ENCODE measurements around the gene THEMIS. TPM values are rescaled to one million over a fixed set of nuclear protein-coding genes. Genes with fewer than 3 reads are reported as not detected.

THEMIS gene
- total and polyA plus RNA-seq, 2 experiments from 2014 or later, result not detected

DNA sequence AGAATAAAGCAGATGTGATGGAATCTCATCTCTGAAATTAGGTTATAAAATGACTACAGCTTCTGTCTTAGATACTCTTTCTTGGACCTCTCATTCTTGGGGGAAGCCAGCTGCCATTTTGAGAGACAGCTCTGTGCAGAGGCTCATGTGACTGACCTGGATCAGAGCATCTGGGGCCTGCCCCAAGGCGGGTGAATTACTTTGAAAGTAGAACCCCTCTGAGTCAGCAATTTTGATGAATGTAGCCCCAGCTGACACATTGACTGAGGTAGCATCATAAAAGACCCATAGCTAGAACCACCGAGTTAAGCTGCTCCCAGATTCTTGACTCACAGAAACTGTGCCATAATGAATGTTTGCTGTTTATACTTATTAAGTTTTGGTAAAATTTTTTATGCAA, 124.5 kb downstream of the THEMIS start:
- TF ChIP-seq, protein P1, sequence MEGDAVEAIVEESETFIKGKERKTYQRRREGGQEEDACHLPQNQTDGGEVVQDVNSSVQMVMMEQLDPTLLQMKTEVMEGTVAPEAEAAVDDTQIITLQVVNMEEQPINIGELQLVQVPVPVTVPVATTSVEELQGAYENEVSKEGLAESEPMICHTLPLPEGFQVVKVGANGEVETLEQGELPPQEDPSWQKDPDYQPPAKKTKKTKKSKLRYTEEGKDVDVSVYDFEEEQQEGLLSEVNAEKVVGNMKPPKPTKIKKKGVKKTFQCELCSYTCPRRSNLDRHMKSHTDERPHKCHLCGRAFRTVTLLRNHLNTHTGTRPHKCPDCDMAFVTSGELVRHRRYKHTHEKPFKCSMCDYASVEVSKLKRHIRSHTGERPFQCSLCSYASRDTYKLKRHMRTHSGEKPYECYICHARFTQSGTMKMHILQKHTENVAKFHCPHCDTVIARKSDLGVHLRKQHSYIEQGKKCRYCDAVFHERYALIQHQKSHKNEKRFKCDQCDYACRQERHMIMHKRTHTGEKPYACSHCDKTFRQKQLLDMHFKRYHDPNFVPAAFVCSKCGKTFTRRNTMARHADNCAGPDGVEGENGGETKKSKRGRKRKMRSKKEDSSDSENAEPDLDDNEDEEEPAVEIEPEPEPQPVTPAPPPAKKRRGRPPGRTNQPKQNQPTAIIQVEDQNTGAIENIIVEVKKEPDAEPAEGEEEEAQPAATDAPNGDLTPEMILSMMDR (IDR thresholded peaks at IDR 0.05; ENCODE audit: poor library complexity), result no peak
- TF ChIP-seq EZH2 (IDR thresholded peaks at IDR 0.05; ENCODE audit: borderline replicate concordance), result no peak
- no peak for TF ChIP-seq EZH2phosphoT487 (IDR thresholded peaks at IDR 0.05; ENCODE audit: low read depth, severe bottlenecking, unreplicated experiment)
- H2AFZ ChIP-seq, result no peak overlapping the region
- WGBS (ENCODE audit: low lambda C conversion rate, missing lambda C conversion rate), result 80% methylated on average over 2 of the region's 2 CpGs
- no peaks in the 10 kb centered on the region for H3K36me3 ChIP-seq (replicated peaks; ENCODE audit: insufficient read depth, low read depth)
- H3K4me3 ChIP-seq, result no peak overlapping the region
- no peak overlapping the region for H3K4me2 ChIP-seq
- DNase-seq (ENCODE audit: low spot score), result no peak
- no peaks in the 10 kb centered on the region for H3K79me2 ChIP-seq
- no peaks in the 10 kb centered on the region for H3K9me3 ChIP-seq (ENCODE audit: low read depth)
- no peak overlapping the region for H3K27ac ChIP-seq
- H3K9me2 ChIP-seq (replicated peaks; ENCODE audit: insufficient read depth), result no peaks in the 10 kb centered on the region
- H4K20me1 ChIP-seq (ENCODE audit: insufficient read depth, poor library complexity, severe bottlenecking), result no peaks in the 10 kb centered on the region
- no peaks in the 10 kb centered on the region for H3K27me3 ChIP-seq
- no peaks in the 10 kb centered on the region for H3K4me1 ChIP-seq (ENCODE audit: insufficient read depth)

DNA sequence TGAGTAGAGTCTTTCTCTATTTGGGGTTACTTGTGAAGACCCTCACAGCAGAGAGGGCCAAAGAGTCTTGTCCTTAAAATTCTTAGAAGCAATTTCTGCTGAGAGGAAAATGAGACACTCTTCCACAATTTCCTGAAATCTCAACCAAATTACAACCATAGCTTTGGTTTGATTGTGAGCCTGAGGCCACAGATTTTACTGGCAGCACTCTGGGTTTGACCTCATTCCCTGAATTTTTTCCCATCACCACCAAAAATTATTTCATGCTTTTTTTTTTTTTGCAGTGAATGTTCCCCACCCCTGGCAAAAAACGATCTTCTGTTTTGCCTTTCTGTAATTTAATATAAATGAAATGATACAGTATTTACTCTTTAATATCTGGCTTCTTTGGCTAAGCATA, 125.5 kb downstream of the THEMIS start:
- no peak overlapping the region for H3K4me3 ChIP-seq
- H4K20me1 ChIP-seq (ENCODE audit: insufficient read depth, poor library complexity, severe bottlenecking), result no peaks in the 10 kb centered on the region
- H3K9me2 ChIP-seq (replicated peaks; ENCODE audit: insufficient read depth), result no peaks in the 10 kb centered on the region
- H3K27ac ChIP-seq, result no peak overlapping the region
- H3K27me3 ChIP-seq, result no peaks in the 10 kb centered on the region
- H3K79me2 ChIP-seq, result no peaks in the 10 kb centered on the region
- DNase-seq (ENCODE audit: low spot score), result no peak
- H3K36me3 ChIP-seq (replicated peaks; ENCODE audit: insufficient read depth, low read depth), result no peaks in the 10 kb centered on the region
- no peak overlapping the region for H3K4me2 ChIP-seq
- H3K4me1 ChIP-seq (ENCODE audit: insufficient read depth), result no peaks in the 10 kb centered on the region
- H2AFZ ChIP-seq, result no peak overlapping the region
- H3K9me3 ChIP-seq (ENCODE audit: low read depth), result no peaks in the 10 kb centered on the region
- WGBS (ENCODE audit: low lambda C conversion rate, missing lambda C conversion rate), result 74% methylated on average over 1 of the region's 1 CpG
- TF ChIP-seq EZH2phosphoT487 (IDR thresholded peaks at IDR 0.05; ENCODE audit: low read depth, severe bottlenecking, unreplicated experiment) (no peak), EZH2 (IDR thresholded peaks at IDR 0.05; ENCODE audit: borderline replicate concordance) (no peak)
- TF ChIP-seq, protein P1 (IDR thresholded peaks at IDR 0.05; ENCODE audit: poor library complexity), result no peak

DNA sequence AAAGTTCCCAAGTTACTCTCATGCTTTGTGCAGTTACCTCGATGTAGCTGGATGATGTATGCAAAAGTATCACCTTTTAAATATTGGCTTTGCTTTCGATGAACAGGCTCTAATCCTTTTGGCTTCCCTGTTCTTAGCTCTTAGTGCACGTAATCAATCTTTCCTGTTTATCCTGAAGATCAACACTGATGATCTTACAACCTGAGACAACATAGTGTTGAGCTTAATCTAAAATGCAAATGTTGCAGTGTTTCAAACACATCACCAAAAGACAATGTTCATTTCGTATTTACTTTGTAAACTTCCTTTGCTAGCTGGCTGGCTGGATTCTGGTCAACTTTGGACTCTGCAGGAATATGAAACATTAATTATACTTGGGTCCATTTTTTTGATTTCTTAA, 132.1 kb downstream of the THEMIS start:
- no peaks in the 10 kb centered on the region for H3K9me2 ChIP-seq (replicated peaks; ENCODE audit: insufficient read depth)
- H3K27ac ChIP-seq, result no peak overlapping the region
- no peaks in the 10 kb centered on the region for H3K27me3 ChIP-seq
- H3K36me3 ChIP-seq (replicated peaks; ENCODE audit: insufficient read depth, low read depth), result no peaks in the 10 kb centered on the region
- no peaks in the 10 kb centered on the region for H3K79me2 ChIP-seq
- no peak for TF ChIP-seq EZH2phosphoT487 (IDR thresholded peaks at IDR 0.05; ENCODE audit: low read depth, severe bottlenecking, unreplicated experiment)
- no peak for TF ChIP-seq EZH2 (IDR thresholded peaks at IDR 0.05; ENCODE audit: borderline replicate concordance)
- TF ChIP-seq, protein P1 (IDR thresholded peaks at IDR 0.05; ENCODE audit: poor library complexity), result no peak
- H2AFZ ChIP-seq, result no peak overlapping the region
- no peaks in the 10 kb centered on the region for H3K9me3 ChIP-seq (ENCODE audit: low read depth)
- no peaks in the 10 kb centered on the region for H4K20me1 ChIP-seq (ENCODE audit: insufficient read depth, poor library complexity, severe bottlenecking)
- H3K4me1 ChIP-seq (ENCODE audit: insufficient read depth), result no peaks in the 10 kb centered on the region
- 47% methylated on average over 4 of the region's 4 CpGs for WGBS (ENCODE audit: low lambda C conversion rate, missing lambda C conversion rate)
- no peak for DNase-seq (ENCODE audit: low spot score)
- H3K4me3 ChIP-seq, result no peak overlapping the region
- H3K4me2 ChIP-seq, result no peak overlapping the region

DNA sequence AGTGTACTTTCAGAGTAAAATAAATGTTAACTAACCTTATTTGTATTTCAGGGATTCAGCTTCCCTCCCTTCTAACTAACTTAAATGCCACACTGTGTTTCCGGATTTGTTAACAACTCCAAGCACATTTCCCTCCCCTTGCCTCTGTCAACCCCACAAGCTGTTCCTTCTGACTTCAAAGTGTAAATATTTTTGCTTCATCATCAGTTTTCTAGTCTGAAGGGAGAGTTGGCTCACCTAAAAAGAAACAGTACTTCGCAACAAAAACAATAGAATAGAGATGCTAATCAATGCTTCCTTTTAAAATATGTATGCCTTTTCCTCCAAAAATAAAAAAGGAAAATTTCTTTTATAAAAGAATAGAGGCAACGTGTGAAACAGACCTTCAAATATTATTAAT, 132.6 kb downstream of the THEMIS start:
- Histone ChIP-seq H4K20me1 (ENCODE audit: insufficient read depth, poor library complexity, severe bottlenecking) (no peaks in the 10 kb centered on the region), H3K36me3 (replicated peaks; ENCODE audit: insufficient read depth, low read depth) (no peaks in the 10 kb centered on the region), H3K4me3 (no peak overlapping the region), H3K27ac (no peak overlapping the region), H2AFZ (no peak overlapping the region), H3K4me2 (no peak overlapping the region), H3K27me3 (no peaks in the 10 kb centered on the region), H3K9me3 (ENCODE audit: low read depth) (no peaks in the 10 kb centered on the region), H3K79me2 (no peaks in the 10 kb centered on the region), H3K4me1 (ENCODE audit: insufficient read depth) (no peaks in the 10 kb centered on the region), H3K9me2 (replicated peaks; ENCODE audit: insufficient read depth) (no peaks in the 10 kb centered on the region)
- TF ChIP-seq EZH2 (IDR thresholded peaks at IDR 0.05; ENCODE audit: borderline replicate concordance), result no peak
- no peak for TF ChIP-seq EZH2phosphoT487 (IDR thresholded peaks at IDR 0.05; ENCODE audit: low read depth, severe bottlenecking, unreplicated experiment)
- TF ChIP-seq, protein P1 (IDR thresholded peaks at IDR 0.05; ENCODE audit: poor library complexity), result no peak
- 67% methylated on average over 3 of the region's 3 CpGs for WGBS (ENCODE audit: low lambda C conversion rate, missing lambda C conversion rate)
- DNase-seq (ENCODE audit: low spot score), result no peak

Data from hepatocyte (in vitro differentiated cells).